ENCODE measurements around the gene WIPF3. TPM values are rescaled to one million over a fixed set of nuclear protein-coding genes. Genes with fewer than 3 reads are reported as not detected.

Gene WIPF3
- total and polyA plus RNA-seq, 4 donors = 0.10 to 0.23 (median 0.14) TPM; not detected in 1

DNA sequence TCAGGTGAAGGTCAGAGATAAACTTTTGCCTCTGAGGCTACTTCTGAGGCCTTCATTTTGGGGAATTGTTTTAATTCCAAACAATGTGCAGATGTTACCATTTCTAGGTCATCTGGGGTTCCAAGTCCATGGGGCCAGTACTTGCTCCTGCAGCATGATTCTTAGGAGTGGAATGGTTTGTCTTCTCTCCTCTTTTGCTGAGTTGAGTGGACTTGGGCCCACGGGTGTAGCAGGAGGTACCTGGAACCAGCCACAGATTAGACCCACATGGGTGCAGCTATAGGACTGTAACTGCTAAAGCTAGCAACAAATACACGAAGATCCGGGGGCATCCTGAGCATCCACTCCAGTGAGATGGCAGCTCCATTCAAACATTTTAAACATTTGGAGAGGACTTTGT lies 41.6 kb downstream of the WIPF3 start:
- Histone ChIP-seq H3K27me3 (ENCODE audit: control insufficient read depth in 4 of 4, insufficient read depth in 4 of 4, low read length in 3 of 4) (no peaks in the 10 kb centered on the region), H3K27ac (ENCODE audit: low read depth in 1 of 2, low read length in 2 of 2) (no peak overlapping the region), H3K4me3 (ENCODE audit: low read depth in 1 of 3, low read length in 3 of 3) (no peak overlapping the region), H3K36me3 (ENCODE audit: control insufficient read depth in 4 of 4, insufficient read depth in 3 of 4, low read depth in 1 of 4, low read length in 3 of 4) (no peaks in the 10 kb centered on the region), H3K9ac (ENCODE audit: low read depth in 1 of 2, low read length in 2 of 2) (no peak overlapping the region), H3K4me1 (ENCODE audit: control insufficient read depth in 4 of 4, insufficient read depth in 4 of 4, low read length in 3 of 4) (peaks cover 0 to 5% (median 4%) of the 10 kb centered on the region in 4 donors), H3K9me3 (ENCODE audit: control insufficient read depth in 4 of 4, low read length in 3 of 4) (no peaks in the 10 kb centered on the region)
- no peak for DNase-seq (ENCODE audit: low spot score)
- 84% methylated on average over 3 of the region's 3 CpGs for WGBS
- TF ChIP-seq YY1 (IDR thresholded peaks at IDR 0.05) (no peak), EGR1 (IDR thresholded peaks at IDR 0.05; ENCODE audit: low read depth in 2 of 2) (no peak), SP1 (IDR thresholded peaks at IDR 0.05) (no peak), RAD21 (IDR thresholded peaks at IDR 0.05) (no peak), GABPA (IDR thresholded peaks at IDR 0.05 in 1 of 2, conservative IDR thresholded peaks at IDR 0.05 in 1 of 2) (no peak), FOXA2 (IDR thresholded peaks at IDR 0.05) (no peak), HNF4A (conservative IDR thresholded peaks at IDR 0.05) (no peak), HNF4G (IDR thresholded peaks at IDR 0.05) (no peak), TAF1 (conservative IDR thresholded peaks at IDR 0.05) (no peak)
- TF ChIP-seq, protein P1, sequence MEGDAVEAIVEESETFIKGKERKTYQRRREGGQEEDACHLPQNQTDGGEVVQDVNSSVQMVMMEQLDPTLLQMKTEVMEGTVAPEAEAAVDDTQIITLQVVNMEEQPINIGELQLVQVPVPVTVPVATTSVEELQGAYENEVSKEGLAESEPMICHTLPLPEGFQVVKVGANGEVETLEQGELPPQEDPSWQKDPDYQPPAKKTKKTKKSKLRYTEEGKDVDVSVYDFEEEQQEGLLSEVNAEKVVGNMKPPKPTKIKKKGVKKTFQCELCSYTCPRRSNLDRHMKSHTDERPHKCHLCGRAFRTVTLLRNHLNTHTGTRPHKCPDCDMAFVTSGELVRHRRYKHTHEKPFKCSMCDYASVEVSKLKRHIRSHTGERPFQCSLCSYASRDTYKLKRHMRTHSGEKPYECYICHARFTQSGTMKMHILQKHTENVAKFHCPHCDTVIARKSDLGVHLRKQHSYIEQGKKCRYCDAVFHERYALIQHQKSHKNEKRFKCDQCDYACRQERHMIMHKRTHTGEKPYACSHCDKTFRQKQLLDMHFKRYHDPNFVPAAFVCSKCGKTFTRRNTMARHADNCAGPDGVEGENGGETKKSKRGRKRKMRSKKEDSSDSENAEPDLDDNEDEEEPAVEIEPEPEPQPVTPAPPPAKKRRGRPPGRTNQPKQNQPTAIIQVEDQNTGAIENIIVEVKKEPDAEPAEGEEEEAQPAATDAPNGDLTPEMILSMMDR (IDR thresholded peaks at IDR 0.05; ENCODE audit: low read depth, low read length, missing input control) = no peak
- TF ChIP-seq, protein P2, sequence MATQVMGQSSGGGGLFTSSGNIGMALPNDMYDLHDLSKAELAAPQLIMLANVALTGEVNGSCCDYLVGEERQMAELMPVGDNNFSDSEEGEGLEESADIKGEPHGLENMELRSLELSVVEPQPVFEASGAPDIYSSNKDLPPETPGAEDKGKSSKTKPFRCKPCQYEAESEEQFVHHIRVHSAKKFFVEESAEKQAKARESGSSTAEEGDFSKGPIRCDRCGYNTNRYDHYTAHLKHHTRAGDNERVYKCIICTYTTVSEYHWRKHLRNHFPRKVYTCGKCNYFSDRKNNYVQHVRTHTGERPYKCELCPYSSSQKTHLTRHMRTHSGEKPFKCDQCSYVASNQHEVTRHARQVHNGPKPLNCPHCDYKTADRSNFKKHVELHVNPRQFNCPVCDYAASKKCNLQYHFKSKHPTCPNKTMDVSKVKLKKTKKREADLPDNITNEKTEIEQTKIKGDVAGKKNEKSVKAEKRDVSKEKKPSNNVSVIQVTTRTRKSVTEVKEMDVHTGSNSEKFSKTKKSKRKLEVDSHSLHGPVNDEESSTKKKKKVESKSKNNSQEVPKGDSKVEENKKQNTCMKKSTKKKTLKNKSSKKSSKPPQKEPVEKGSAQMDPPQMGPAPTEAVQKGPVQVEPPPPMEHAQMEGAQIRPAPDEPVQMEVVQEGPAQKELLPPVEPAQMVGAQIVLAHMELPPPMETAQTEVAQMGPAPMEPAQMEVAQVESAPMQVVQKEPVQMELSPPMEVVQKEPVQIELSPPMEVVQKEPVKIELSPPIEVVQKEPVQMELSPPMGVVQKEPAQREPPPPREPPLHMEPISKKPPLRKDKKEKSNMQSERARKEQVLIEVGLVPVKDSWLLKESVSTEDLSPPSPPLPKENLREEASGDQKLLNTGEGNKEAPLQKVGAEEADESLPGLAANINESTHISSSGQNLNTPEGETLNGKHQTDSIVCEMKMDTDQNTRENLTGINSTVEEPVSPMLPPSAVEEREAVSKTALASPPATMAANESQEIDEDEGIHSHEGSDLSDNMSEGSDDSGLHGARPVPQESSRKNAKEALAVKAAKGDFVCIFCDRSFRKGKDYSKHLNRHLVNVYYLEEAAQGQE (IDR thresholded peaks at IDR 0.05) = no peak
- TF ChIP-seq, protein P3, sequence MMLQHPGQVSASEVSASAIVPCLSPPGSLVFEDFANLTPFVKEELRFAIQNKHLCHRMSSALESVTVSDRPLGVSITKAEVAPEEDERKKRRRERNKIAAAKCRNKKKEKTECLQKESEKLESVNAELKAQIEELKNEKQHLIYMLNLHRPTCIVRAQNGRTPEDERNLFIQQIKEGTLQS (IDR thresholded peaks at IDR 0.05) = no peak
- TF ChIP-seq, protein P4, sequence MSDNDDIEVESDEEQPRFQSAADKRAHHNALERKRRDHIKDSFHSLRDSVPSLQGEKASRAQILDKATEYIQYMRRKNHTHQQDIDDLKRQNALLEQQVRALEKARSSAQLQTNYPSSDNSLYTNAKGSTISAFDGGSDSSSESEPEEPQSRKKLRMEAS (IDR thresholded peaks at IDR 0.05) = no peak

DNA sequence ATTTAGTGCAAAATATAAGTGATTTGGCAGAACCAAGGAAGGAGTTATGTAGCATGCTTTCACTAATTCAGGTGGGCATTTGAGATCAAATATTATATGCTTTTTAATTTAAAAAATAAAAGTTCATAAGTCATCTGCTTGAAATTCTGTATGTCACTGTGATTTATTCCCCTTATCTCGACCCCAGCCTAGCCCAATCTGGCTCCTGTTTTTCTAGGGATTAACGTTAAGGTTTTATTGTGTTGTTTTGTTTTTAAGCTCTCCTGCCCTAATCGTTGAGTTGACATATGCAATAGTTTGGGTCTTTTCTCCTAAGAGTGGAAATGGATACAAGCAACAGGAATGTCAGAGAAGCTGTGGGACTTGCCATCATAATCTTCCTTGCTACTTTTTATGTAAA lies 42.6 kb downstream of the WIPF3 start:
- DNase-seq (ENCODE audit: low spot score) = no peak
- Histone ChIP-seq H3K4me3 (ENCODE audit: low read depth in 1 of 3, low read length in 3 of 3) (no peak overlapping the region), H3K27ac (ENCODE audit: low read depth in 1 of 2, low read length in 2 of 2) (no peak overlapping the region), H3K9me3 (ENCODE audit: control insufficient read depth in 4 of 4, low read length in 3 of 4) (no peaks in the 10 kb centered on the region), H3K27me3 (ENCODE audit: control insufficient read depth in 4 of 4, insufficient read depth in 4 of 4, low read length in 3 of 4) (peaks cover 0 to 2% (median 0%) of the 10 kb centered on the region in 4 donors), H3K36me3 (ENCODE audit: control insufficient read depth in 4 of 4, insufficient read depth in 3 of 4, low read depth in 1 of 4, low read length in 3 of 4) (no peaks in the 10 kb centered on the region), H3K4me1 (ENCODE audit: control insufficient read depth in 4 of 4, insufficient read depth in 4 of 4, low read length in 3 of 4) (peaks cover 0 to 5% (median 4%) of the 10 kb centered on the region in 4 donors), H3K9ac (ENCODE audit: low read depth in 1 of 2, low read length in 2 of 2) (no peak overlapping the region)
- WGBS = 79% methylated on average over 3 of the region's 3 CpGs
- TF ChIP-seq GABPA (IDR thresholded peaks at IDR 0.05 in 1 of 2, conservative IDR thresholded peaks at IDR 0.05 in 1 of 2) (no peak), FOXA1 (IDR thresholded peaks at IDR 0.05) (no peak), RAD21 (IDR thresholded peaks at IDR 0.05) (no peak), FOXA2 (IDR thresholded peaks at IDR 0.05) (no peak), RXRA (IDR thresholded peaks at IDR 0.05) (no peak), TAF1 (conservative IDR thresholded peaks at IDR 0.05) (no peak), YY1 (IDR thresholded peaks at IDR 0.05) (no peak), SP1 (IDR thresholded peaks at IDR 0.05) (no peak), HNF4G (IDR thresholded peaks at IDR 0.05) (no peak), JUND (IDR thresholded peaks at IDR 0.05) (no peak), NR2F2 (IDR thresholded peaks at IDR 0.05) (no peak)
- TF ChIP-seq, protein P1 (IDR thresholded peaks at IDR 0.05; ENCODE audit: low read depth, low read length, missing input control) = no peak
- TF ChIP-seq, protein P3 (IDR thresholded peaks at IDR 0.05) = no peak
- TF ChIP-seq, protein P4 (IDR thresholded peaks at IDR 0.05) = no peak
- TF ChIP-seq, protein P5, sequence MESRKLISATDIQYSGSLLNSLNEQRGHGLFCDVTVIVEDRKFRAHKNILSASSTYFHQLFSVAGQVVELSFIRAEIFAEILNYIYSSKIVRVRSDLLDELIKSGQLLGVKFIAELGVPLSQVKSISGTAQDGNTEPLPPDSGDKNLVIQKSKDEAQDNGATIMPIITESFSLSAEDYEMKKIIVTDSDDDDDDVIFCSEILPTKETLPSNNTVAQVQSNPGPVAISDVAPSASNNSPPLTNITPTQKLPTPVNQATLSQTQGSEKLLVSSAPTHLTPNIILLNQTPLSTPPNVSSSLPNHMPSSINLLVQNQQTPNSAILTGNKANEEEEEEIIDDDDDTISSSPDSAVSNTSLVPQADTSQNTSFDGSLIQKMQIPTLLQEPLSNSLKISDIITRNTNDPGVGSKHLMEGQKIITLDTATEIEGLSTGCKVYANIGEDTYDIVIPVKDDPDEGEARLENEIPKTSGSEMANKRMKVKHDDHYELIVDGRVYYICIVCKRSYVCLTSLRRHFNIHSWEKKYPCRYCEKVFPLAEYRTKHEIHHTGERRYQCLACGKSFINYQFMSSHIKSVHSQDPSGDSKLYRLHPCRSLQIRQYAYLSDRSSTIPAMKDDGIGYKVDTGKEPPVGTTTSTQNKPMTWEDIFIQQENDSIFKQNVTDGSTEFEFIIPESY (IDR thresholded peaks at IDR 0.05) = no peak

All from liver (tissue), 9 donors.